WTC11 (cell line): ENCODE results near the gene ZNF18.

ENCODE experiments used
- CBFB ChIP-seq: sonication (generic); formaldehyde crosslinking; IDR thresholded peaks from 2 replicates; pipeline ENCODE4 v1.8.1; 2022; ENCODE audit warnings: mild to moderate bottlenecking, low read depth, missing genetic modification reagents
- CTCF ChIP-seq: fragments of 200-600 bp; IDR thresholded peaks from 2 replicates; pipeline ENCODE4 v1.8.0; 2022; ENCODE audit warnings: antibody characterized with exemption

- TF ChIP-seq CBFB (CRISPR knock-in tag) (no peak), CTCF (no peak)
Observed at GRCh38 chr17:11986179-11986941, 10.9 kb downstream of the ZNF18 start.
